Medulla oblongata (tissue), 1 donor: ENCODE results near the gene ACAD9.
"Not testable (repeated sequence)": the region's sequence is repeated elsewhere in the genome, so short reads cannot be mapped to it uniquely, and the experiment has no call there.

Source experiments
- DNase-seq: peaks from one replicate; pipeline ENCODE4 v3.0.0-alpha.2; 2015; ENCODE audit errors: extremely low spot score

The ACAD9 gene

GRCh38 chr3:128879125-128879969 is at the start of gene ACAD9:
TSS of gene ACAD9 (plus strand) at chr3:128879620. CDS start at chr3:128879692, 72 bp downstream.
- peak; percentile 99 for DNase-seq

- DNase-seq, result not testable (repeated sequence)
Measured at GRCh38 chr3:128829925-128830625, 49.3 kb upstream of the ACAD9 start.

- DNase-seq, result not testable (repeated sequence)
Measured at GRCh38 chr3:128830762-128831161, 48.7 kb upstream of the ACAD9 start.

- not testable (repeated sequence) for DNase-seq
Measured at GRCh38 chr3:128832979-128833378, 46.4 kb upstream of the ACAD9 start.

DNA sequence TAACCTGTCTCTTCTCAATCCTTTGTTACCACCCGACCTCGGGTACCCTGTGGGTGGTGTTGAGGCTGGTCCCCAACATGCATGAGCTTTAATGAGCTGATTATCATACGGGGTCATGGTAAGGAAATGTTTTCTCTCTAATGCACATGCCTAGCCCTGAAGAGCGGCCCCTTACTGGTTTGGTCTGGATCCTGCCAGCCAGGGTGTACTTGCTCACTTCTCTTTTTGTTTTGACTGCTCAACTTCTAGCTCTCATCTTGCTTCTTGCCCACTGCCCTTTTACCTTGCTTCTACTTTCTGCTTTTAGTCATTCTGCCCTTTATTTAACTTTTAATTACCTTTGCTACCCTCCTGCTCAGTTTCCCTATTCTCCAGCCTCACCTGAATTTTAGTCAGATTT is 44.3 kb upstream of the ACAD9 start:
- no peak for DNase-seq

- DNase-seq, result no peak
Measured at GRCh38 chr3:128841926-128842920, 37.2 kb upstream of the ACAD9 start.

GRCh38 chr3:128844502-128844901 is 34.9 kb upstream of the ACAD9 start:
- peak; percentile 44 for DNase-seq

DNA sequence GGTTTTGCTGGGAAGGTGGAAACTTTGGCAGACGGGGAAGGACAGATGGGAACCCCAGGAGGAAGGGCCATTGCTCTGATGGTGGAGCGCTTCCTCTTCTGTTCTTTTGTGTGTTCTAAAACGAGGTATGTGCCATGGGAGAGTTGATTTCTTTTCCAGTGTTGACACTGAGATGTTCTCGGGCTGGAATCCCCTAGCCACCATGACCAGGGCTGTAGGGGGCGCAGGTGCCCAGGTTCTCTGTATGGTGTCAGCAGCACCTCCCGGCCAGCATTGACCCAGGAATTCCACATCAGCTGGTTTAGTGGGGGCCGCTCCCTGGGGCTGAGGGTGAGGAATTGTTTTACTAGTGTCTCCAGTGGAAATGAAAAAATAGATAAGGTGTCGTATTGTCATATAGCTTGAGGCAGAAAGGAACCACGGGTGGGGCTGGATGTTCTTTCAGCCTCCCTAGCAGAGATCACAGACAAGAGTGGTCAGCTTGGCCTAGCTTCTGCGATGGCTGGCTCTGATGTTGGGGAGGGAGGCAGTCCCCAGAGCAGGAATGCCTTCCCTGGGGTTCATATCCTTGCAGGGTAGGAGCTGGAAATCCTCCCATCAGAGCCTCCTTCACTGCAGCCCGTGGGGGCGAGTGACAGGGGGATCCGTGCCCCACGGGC is 34.2 kb upstream of the ACAD9 start:
- no peak for DNase-seq

GRCh38 chr3:128845778-128846485 is 33.5 kb upstream of the ACAD9 start:
- DNase-seq, result peak; percentile 78

- peak; percentile 9 for DNase-seq
Measured at GRCh38 chr3:128846486-128846891, 32.9 kb upstream of the ACAD9 start.

- DNase-seq, result no peak
Measured at GRCh38 chr3:128847666-128848370, 31.6 kb upstream of the ACAD9 start.

DNA sequence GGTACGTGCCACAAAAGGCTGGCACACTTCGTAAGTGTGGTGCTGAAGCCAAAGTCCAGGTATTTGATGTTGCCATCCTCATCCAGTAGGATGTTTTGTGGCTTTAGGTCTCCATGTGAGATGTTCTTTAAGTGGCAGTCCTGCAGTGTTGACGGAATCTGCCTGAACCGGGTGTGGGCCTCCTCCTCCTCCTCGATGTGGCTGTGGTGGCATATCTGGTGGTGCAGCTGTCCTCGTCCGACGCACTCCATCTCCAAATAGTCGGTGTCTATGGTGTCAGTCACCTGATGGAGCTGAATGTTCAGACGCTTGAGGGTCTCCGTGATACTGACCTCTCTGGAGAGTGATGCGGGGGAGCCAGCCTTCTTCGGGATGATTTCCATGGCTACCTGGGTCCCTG is 30.5 kb upstream of the ACAD9 start:
- DNase-seq, result no peak

GRCh38 chr3:128849911-128850455 is 29.4 kb upstream of the ACAD9 start:
- DNase-seq, result no peak

DNA sequence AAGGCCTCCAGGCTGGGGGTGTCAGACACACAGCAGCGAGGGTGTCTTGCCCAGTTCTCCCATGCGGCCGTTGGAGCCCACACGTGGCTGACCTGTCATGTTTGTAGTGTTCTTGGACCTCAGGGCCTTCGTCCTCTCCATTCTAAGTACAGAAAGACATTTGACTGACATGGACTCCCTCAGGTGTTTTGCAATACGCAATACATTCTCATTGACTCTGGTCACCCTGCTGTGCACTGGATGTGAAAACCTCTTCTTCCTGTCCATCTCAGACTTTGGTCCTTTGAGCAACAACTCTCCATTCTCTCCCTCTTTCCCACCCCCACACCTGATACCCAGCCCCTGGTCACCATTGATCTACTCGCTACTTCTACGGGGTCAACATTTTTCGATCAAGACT is 28.9 kb upstream of the ACAD9 start:
- no peak for DNase-seq

DNA sequence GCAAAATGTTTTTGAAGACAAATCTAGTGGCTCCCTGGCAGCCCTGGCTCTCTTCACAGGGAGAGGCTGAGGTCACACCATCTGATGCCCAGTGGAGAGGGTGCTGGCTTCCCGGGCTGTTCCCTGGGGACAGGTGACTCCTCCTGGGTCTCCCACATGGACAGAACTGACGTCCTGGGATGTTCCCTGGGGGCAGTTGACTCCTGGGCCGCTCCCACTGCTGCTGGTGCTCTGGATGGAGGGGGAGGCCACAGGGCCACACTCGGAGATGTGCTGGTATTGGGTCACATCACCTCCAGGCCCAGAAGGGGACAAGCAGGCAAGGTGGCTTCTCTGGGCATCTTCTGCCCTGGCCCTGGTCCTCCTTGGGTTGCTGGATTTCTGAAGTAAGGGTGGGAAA is 27.8 kb upstream of the ACAD9 start:
- no peak for DNase-seq

GRCh38 chr3:128853826-128854225 is 25.6 kb upstream of the ACAD9 start:
- no peak for DNase-seq

DNA sequence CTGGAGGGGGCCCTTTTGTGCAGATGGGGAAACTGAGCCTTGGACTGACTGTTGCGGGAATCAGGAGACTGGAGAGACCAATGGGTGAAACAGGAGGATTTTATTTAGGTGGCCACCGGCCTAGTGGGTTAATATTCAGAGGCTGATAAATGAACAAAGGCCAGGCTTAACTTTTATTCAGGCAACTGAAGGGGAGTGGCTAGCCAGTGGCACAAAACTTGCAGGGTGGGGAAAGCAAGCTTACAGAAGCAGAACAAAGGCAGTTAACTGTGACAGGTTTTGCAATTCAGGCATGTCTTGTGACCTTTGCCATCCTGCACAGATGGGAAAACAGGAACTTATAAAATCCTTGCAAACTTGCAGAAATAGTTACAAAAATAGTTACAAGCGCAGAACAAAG is 24.9 kb upstream of the ACAD9 start:
- DNase-seq, result no peak

DNA sequence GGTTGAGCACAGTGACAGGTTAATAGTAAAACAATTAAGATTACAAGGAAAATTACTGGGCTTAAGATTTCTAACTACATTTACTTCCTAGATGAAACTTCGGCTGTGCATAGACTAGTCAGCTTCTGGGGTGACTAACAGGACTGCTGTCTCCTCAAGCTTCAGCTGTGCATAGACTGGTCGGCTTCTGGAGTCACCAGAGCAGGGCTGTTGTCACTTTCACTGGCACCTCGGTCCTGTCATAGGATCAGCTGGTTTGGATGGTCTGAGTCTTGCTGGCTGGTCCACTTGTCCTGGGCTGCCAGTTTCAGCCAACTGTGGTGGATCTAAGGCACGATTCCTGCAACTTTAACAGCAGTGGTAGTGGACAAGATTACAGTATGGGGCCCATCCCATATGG is 23.9 kb upstream of the ACAD9 start:
- DNase-seq, result no peak

DNA sequence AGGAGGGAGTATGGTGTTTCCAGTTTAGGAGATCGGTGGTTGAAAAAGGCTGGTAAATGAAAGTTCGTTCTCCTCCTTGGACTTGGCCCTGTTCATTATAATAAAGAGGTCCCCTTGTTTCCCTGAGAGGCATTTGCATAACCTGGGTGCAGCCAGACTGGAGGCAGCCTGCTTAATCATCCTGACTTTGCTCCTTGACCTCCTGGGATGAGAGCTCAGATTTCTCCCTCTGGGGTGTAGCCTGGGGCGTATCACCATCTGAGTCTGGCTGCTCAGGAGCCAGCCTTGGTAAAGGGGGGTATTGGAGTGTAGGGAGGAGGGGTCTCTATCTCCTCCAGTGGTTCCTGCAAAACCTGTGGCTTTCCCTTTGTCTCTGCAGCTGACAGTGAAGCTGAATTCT is 21.3 kb upstream of the ACAD9 start:
- no peak for DNase-seq

DNA sequence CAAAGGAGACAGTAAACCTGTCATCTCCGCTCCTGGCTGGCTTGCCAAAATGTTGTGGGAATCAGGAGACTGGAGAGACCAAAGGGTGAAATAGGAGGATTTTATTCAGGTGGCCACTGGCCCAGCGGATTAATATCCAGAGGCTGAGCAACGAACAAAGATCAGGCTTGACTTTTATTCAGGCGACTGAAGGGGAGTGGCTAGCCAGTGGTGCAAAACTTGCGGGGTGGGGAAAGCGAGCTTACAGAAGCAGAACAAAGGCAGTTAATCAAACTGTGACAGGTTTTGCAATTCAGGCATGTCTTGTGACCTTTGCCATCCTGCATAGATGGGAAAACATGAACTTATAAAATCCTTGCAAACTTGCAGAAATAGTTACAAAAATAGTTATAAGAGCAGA is 19.8 kb upstream of the ACAD9 start:
- DNase-seq, result no peak
